GM23338 (cell line): Measurements from ENCODE around the gene ZNF577. TPM values are rescaled to one million over a fixed set of nuclear protein-coding genes. Genes with fewer than 3 reads are reported as not detected.

ENCODE experiments used
- polyA plus RNA-seq: library from polyadenylated mRNA; unstranded; fragments of >200 nt; fragmentation: Nextera tagmentation; extraction: Ambion mirVana; gene quantifications from 2 replicates; pipeline ENCODE4 v1.2.1, GENCODE V29; 2016
- total RNA-seq: library from RNA; depleted of rRNA; stranded (reverse); fragments of >200 nt; shearing (Covaris generic); gene quantifications from 2 replicates; pipeline ENCODE4 v1.2.3, GENCODE V29; 2014; rRNA removed

Gene ZNF577
- total and polyA plus RNA-seq, 2 experiments from 2014 or later = 18.3 to 37.7 TPM

Other genes with a start within 250 kb of the ZNF577 start
- gene SIGLEC14, start 241.1 kb downstream of the ZNF577 start, total RNA-seq = not detected in 2 replicates
- 0.10 TPM in 1 of 2 replicates, not detected in the other for gene SIGLEC14, start 241.1 kb downstream of the ZNF577 start, polyA plus RNA-seq
- gene SPACA6, start 194.6 kb downstream of the ZNF577 start, total RNA-seq = 5.1 and 5.2 TPM in 2 replicates
- 8.2 and 11.5 TPM in 2 replicates for gene SPACA6, start 194.6 kb downstream of the ZNF577 start, polyA plus RNA-seq
- 1.8 and 2.0 TPM in 2 replicates for gene HAS1, start 164.0 kb downstream of the ZNF577 start, total RNA-seq
- 0.40 and 0.75 TPM in 2 replicates for gene HAS1, start 164.0 kb downstream of the ZNF577 start, polyA plus RNA-seq
- not detected in 2 replicates for gene FPR1, start 136.1 kb downstream of the ZNF577 start, total RNA-seq
- gene FPR1, start 136.1 kb downstream of the ZNF577 start, polyA plus RNA-seq = not detected in 2 replicates
- not detected in 2 replicates for gene FPR2, start 126.8 kb downstream of the ZNF577 start, total RNA-seq
- gene FPR2, start 126.8 kb downstream of the ZNF577 start, polyA plus RNA-seq = not detected in 2 replicates
- not detected in 2 replicates for gene FPR3, start 92.8 kb downstream of the ZNF577 start, total RNA-seq
- 0.16 TPM in 1 of 2 replicates, not detected in the other for gene FPR3, start 92.8 kb downstream of the ZNF577 start, polyA plus RNA-seq
- 68.9 and 75.5 TPM in 2 replicates for gene ZNF649, start 17.1 kb upstream of the ZNF577 start, total RNA-seq
- 29.2 and 40.6 TPM in 2 replicates for gene ZNF649, start 17.1 kb upstream of the ZNF577 start, polyA plus RNA-seq
- gene ZNF613, start 39.5 kb upstream of the ZNF577 start, total RNA-seq = 11.6 and 18.1 TPM in 2 replicates
- 6.0 and 13.8 TPM in 2 replicates for gene ZNF613, start 39.5 kb upstream of the ZNF577 start, polyA plus RNA-seq
- gene ZNF350, start 98.9 kb upstream of the ZNF577 start, total RNA-seq = 5.6 and 5.8 TPM in 2 replicates
- 3.6 and 7.6 TPM in 2 replicates for gene ZNF350, start 98.9 kb upstream of the ZNF577 start, polyA plus RNA-seq
- gene ZNF615, start 120.3 kb upstream of the ZNF577 start, total RNA-seq = 11.0 and 11.4 TPM in 2 replicates
- 3.7 and 4.5 TPM in 2 replicates for gene ZNF615, start 120.3 kb upstream of the ZNF577 start, polyA plus RNA-seq
- 21.6 and 26.2 TPM in 2 replicates for gene ZNF614, start 140.4 kb upstream of the ZNF577 start, total RNA-seq
- 7.8 and 9.1 TPM in 2 replicates for gene ZNF614, start 140.4 kb upstream of the ZNF577 start, polyA plus RNA-seq
- gene ZNF432, start 160.9 kb upstream of the ZNF577 start, total RNA-seq = 9.0 and 13.2 TPM in 2 replicates
- gene ZNF432, start 160.9 kb upstream of the ZNF577 start, polyA plus RNA-seq = 3.3 and 3.8 TPM in 2 replicates
- gene ZNF841, start 207.8 kb upstream of the ZNF577 start, total RNA-seq = 12.8 and 20.0 TPM in 2 replicates
- gene ZNF841, start 207.8 kb upstream of the ZNF577 start, polyA plus RNA-seq = 3.8 and 5.3 TPM in 2 replicates